Measurements from ENCODE around the gene FRMPD2. TPM values are rescaled to one million over a fixed set of nuclear protein-coding genes. Genes with fewer than 3 reads are reported as not detected.
"Not testable (repeated sequence)": the region's sequence is repeated elsewhere in the genome, so short reads cannot be mapped to it uniquely, and the experiment has no call there.

Gene FRMPD2
- total RNA-seq, 1 donor from 2014 or later: 1.6 TPM

DNA sequence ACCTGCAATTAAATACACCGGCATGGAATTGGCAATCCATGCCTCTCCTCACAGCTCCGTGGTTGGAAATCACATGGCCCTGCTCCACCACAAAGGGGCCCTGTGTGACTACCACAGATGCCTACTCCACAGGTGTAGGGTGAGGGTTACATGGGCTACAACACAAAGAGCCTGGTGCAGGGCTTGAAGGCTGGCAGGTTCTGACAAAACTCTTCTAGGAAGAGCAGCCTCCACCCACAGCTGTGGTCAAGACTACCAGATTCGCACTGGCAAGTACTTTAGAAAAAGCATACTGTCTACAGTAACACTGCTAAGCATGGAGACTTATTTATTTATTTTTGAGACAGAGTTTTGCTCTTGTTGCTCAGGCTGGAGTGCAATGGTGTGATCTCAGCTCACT lies 126.9 kb downstream of the FRMPD2 start:
- not testable (repeated sequence) for H3K9me3 Mint-ChIP-seq (ENCODE audit: unreplicated experiment); H3K27me3 Mint-ChIP-seq (ENCODE audit: unreplicated experiment); H3K27ac Mint-ChIP-seq (ENCODE audit: unreplicated experiment); H3K4me3 Mint-ChIP-seq (ENCODE audit: unreplicated experiment); H3K36me3 Mint-ChIP-seq (ENCODE audit: unreplicated experiment); H3K4me1 Mint-ChIP-seq (ENCODE audit: low read depth, unreplicated experiment); DNase-seq

DNA sequence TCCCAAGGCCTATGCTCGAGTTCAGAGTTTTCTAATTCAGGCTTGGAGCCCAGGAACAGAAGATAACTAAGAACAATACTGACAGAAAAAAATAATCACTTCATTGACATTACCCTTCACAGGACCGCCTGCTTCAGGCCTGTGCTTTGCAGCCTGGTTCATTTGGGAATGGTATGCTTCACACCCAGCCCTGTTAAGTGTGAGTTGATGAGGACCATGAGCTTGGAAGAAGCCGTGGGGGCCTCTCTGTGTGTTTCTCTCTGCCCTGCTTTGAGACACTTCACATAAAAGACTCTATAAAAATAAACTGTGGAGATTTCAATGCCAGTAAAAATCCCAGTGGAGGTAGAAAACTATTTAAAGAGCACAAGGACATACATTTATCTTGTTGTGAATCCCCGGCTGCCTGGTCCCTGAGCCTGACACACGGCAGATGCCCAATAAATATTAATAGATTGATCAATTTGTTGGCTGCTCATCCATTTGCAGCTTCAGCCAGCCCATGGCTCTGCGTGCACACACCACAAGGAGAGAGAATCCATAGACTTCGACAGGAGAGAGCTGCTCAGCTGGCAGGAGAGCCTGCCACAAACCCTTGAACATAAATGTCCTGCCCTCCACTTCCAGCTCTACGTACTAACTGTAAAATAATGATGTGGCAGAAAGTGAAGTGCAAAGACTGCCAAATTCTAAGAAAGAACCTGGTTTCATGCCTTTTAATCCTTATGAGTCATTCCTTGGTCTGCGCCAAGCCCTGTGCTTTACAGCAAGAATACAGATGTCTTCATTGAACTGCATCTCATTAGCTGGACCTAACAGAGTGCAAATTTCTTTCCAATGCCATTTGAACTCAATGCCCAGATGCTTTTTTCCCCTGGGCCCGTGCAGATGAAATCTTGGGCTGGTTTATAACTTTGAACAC lies 130.5 kb downstream of the FRMPD2 start:
- not testable (repeated sequence) for H3K36me3 Mint-ChIP-seq (ENCODE audit: unreplicated experiment); H3K27me3 Mint-ChIP-seq (ENCODE audit: unreplicated experiment); H3K9me3 Mint-ChIP-seq (ENCODE audit: unreplicated experiment); H3K4me3 Mint-ChIP-seq (ENCODE audit: unreplicated experiment); DNase-seq; H3K27ac Mint-ChIP-seq (ENCODE audit: unreplicated experiment); H3K4me1 Mint-ChIP-seq (ENCODE audit: low read depth, unreplicated experiment)

GRCh38 chr10:48140949-48141348 lies 133.5 kb downstream of the FRMPD2 start:
- H3K4me1 Mint-ChIP-seq (ENCODE audit: low read depth, unreplicated experiment); H3K9me3 Mint-ChIP-seq (ENCODE audit: unreplicated experiment); H3K27ac Mint-ChIP-seq (ENCODE audit: unreplicated experiment); H3K4me3 Mint-ChIP-seq (ENCODE audit: unreplicated experiment); DNase-seq; H3K27me3 Mint-ChIP-seq (ENCODE audit: unreplicated experiment); H3K36me3 Mint-ChIP-seq (ENCODE audit: unreplicated experiment): not testable (repeated sequence)

DNA sequence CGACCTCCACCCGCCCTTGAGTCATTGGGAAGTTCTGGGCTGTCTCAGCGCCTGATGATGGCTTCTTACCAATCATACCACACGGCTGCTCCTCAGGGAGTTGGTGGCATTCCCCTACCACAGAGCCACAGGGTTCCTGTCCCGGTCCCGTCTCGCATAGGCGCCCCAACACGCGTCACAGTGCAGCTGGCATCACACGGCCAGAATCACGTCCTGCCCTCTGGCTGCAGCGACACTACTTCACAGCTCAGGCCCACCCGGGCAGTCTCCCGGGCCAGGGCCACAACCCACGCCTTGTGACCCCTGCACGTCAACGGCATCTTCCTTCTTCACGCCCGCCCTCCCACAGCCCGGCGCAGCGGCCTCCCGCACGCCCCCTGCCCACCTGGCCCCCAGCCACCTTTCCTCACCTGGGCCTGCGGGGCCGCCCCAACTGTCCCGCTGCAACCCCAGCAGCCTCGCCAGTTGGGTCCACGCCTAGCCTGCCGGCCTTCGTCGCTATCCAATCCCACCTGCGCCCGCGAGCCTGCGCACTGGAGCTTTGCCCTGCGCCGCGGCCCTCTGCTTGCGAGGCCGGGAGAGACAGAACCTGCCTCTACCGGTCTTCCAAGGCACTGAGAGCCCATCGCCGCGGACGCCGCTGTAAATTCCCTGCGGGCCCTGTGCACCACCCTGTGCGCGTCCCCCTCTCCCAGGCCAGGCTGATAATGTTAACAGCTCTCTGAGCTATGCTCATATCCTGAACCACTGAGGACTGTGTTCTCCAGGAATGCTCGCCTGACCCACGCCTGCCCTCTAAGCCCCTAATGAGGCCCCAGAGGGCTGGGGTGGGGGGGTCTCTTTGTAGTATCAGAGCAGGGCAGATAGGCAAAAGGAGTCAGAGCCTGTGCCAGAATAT lies 134.3 kb downstream of the FRMPD2 start:
- H3K9me3 Mint-ChIP-seq (ENCODE audit: unreplicated experiment); H3K4me1 Mint-ChIP-seq (ENCODE audit: low read depth, unreplicated experiment); DNase-seq; H3K36me3 Mint-ChIP-seq (ENCODE audit: unreplicated experiment); H3K4me3 Mint-ChIP-seq (ENCODE audit: unreplicated experiment); H3K27ac Mint-ChIP-seq (ENCODE audit: unreplicated experiment); H3K27me3 Mint-ChIP-seq (ENCODE audit: unreplicated experiment): not testable (repeated sequence)

GRCh38 chr10:48128954-48129353 lies 145.5 kb downstream of the FRMPD2 start:
- H3K36me3 Mint-ChIP-seq (ENCODE audit: unreplicated experiment); H3K27me3 Mint-ChIP-seq (ENCODE audit: unreplicated experiment); H3K4me3 Mint-ChIP-seq (ENCODE audit: unreplicated experiment); H3K27ac Mint-ChIP-seq (ENCODE audit: unreplicated experiment); H3K4me1 Mint-ChIP-seq (ENCODE audit: low read depth, unreplicated experiment); DNase-seq; H3K9me3 Mint-ChIP-seq (ENCODE audit: unreplicated experiment): not testable (repeated sequence)

- not testable (repeated sequence) for H3K27ac Mint-ChIP-seq (ENCODE audit: unreplicated experiment); H3K27me3 Mint-ChIP-seq (ENCODE audit: unreplicated experiment); H3K4me3 Mint-ChIP-seq (ENCODE audit: unreplicated experiment)
Observed at GRCh38 chr10:48126251-48126650, 148.2 kb downstream of the FRMPD2 start.

GRCh38 chr10:48125631-48126030 lies 148.9 kb downstream of the FRMPD2 start:
- not testable (repeated sequence) for H3K27me3 Mint-ChIP-seq (ENCODE audit: unreplicated experiment); H3K27ac Mint-ChIP-seq (ENCODE audit: unreplicated experiment); H3K4me1 Mint-ChIP-seq (ENCODE audit: low read depth, unreplicated experiment); H3K4me3 Mint-ChIP-seq (ENCODE audit: unreplicated experiment); H3K9me3 Mint-ChIP-seq (ENCODE audit: unreplicated experiment); DNase-seq; H3K36me3 Mint-ChIP-seq (ENCODE audit: unreplicated experiment)

More at GRCh38 chr10:48126251-48126650, 148.2 kb downstream of the FRMPD2 start:
- not testable (repeated sequence) for DNase-seq; H3K4me1 Mint-ChIP-seq (ENCODE audit: low read depth, unreplicated experiment); H3K36me3 Mint-ChIP-seq (ENCODE audit: unreplicated experiment); H3K9me3 Mint-ChIP-seq (ENCODE audit: unreplicated experiment)

DNA sequence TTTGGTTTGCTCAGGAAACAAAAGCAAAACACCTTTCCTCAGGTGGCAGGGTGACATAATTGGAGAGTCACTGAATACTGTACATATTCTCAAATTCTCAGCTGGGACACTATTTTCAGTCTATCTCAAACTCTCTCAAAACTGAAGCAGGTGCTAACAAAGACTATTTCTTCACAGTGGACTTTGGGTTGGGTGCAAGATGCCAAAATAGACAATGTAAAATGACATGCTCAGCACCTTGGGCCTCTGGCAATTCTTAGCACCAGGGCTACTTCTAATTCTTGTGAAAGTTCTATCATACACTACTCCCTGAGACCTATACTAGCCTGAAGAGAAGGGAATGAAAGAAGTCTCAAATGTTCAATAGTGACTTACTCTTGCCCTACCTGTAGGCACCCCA lies 151.9 kb downstream of the FRMPD2 start:
- H3K36me3 Mint-ChIP-seq (ENCODE audit: unreplicated experiment); DNase-seq; H3K9me3 Mint-ChIP-seq (ENCODE audit: unreplicated experiment); H3K27ac Mint-ChIP-seq (ENCODE audit: unreplicated experiment); H3K4me1 Mint-ChIP-seq (ENCODE audit: low read depth, unreplicated experiment); H3K27me3 Mint-ChIP-seq (ENCODE audit: unreplicated experiment); H3K4me3 Mint-ChIP-seq (ENCODE audit: unreplicated experiment): not testable (repeated sequence)

- H3K4me1 Mint-ChIP-seq (ENCODE audit: low read depth, unreplicated experiment); H3K27ac Mint-ChIP-seq (ENCODE audit: unreplicated experiment); H3K4me3 Mint-ChIP-seq (ENCODE audit: unreplicated experiment); H3K27me3 Mint-ChIP-seq (ENCODE audit: unreplicated experiment); H3K36me3 Mint-ChIP-seq (ENCODE audit: unreplicated experiment); H3K9me3 Mint-ChIP-seq (ENCODE audit: unreplicated experiment); DNase-seq: not testable (repeated sequence)
Observed at GRCh38 chr10:48110277-48110676, 164.2 kb downstream of the FRMPD2 start.

Other genes with a start within 250 kb of the FRMPD2 start
- 317 TPM for gene MAPK8, start 32.0 kb upstream of the FRMPD2 start, total RNA-seq (ENCODE audit: unreplicated experiment)

Measured in glutamatergic neuron (in vitro differentiated cells).